HEK293 (cell line): ENCODE data around the gene GFOD1.

Experiments
- ATF2 ChIP-seq: fragments of 450-650 bp; formaldehyde crosslinking; IDR thresholded peaks from 2 replicates; pipeline ENCODE4 v1.5.1; 2016; ENCODE audit warnings: missing biosample characterization, missing genetic modification characterization, low read depth
- BCL11A ChIP-seq: fragments of 450-650 bp; formaldehyde crosslinking; IDR thresholded peaks from 2 replicates; pipeline ENCODE4 v1.5.1; 2016; ENCODE audit warnings: low read depth, missing biosample characterization, missing genetic modification characterization
- GFI1B ChIP-seq: fragments of 450-650 bp; formaldehyde crosslinking; IDR thresholded peaks from 2 replicates; pipeline ENCODE4 v1.5.1; 2016; ENCODE audit warnings: missing biosample characterization, missing genetic modification characterization
- GLI2 ChIP-seq: fragments of 450-650 bp; formaldehyde crosslinking; IDR thresholded peaks from 2 replicates; pipeline ENCODE4; 2017; ENCODE audit warnings: missing biosample characterization, missing genetic modification characterization, low read depth, borderline replicate concordance
- KLF9 ChIP-seq: fragments of 450-650 bp; formaldehyde crosslinking; IDR thresholded peaks from 2 replicates; pipeline ENCODE4 v1.5.1; 2016; ENCODE audit warnings: missing biosample characterization, missing genetic modification characterization, low read depth
- OSR2 ChIP-seq: fragments of 450-650 bp; formaldehyde crosslinking; IDR thresholded peaks from 2 replicates; pipeline ENCODE4 v1.5.1; 2016; ENCODE audit warnings: missing biosample characterization, missing genetic modification characterization
- PRDM4 ChIP-seq: fragments of 450-650 bp; formaldehyde crosslinking; IDR thresholded peaks from 2 replicates; pipeline ENCODE4 v1.5.1; 2017; ENCODE audit warnings: missing biosample characterization, missing genetic modification characterization
- TCF7L2 ChIP-seq: IDR thresholded peaks from 2 replicates; pipeline ENCODE4 v1.6.1; 2011; ENCODE audit warnings: low read depth, mild to moderate bottlenecking, inconsistent platforms, low read length, moderate library complexity, borderline replicate concordance
- TSHZ1 ChIP-seq: fragments of 450-650 bp; formaldehyde crosslinking; IDR thresholded peaks from 2 replicates; pipeline ENCODE4 v1.5.1; 2016; ENCODE audit warnings: missing biosample characterization, missing genetic modification characterization, borderline replicate concordance
- ZBTB48 ChIP-seq: fragments of 450-650 bp; formaldehyde crosslinking; IDR thresholded peaks from 2 replicates; pipeline ENCODE4 v1.5.1; 2016; ENCODE audit warnings: missing biosample characterization, missing genetic modification characterization
- ZEB2 ChIP-seq: fragments of 450-650 bp; formaldehyde crosslinking; IDR thresholded peaks from 2 replicates; pipeline ENCODE4 v1.5.1; 2016; ENCODE audit warnings: missing biosample characterization, missing genetic modification characterization
- ZFHX2 ChIP-seq: fragments of 450-650 bp; formaldehyde crosslinking; conservative IDR thresholded peaks from 2 replicates; pipeline ENCODE4 v1.5.1; 2016; ENCODE audit warnings: missing biosample characterization, missing genetic modification characterization
- ZFP69B ChIP-seq: fragments of 450-650 bp; formaldehyde crosslinking; IDR thresholded peaks from 2 replicates; pipeline ENCODE4 v1.5.1; 2016; ENCODE audit warnings: missing biosample characterization, missing genetic modification characterization
- ZNF140 ChIP-seq: fragments of 450-650 bp; formaldehyde crosslinking; IDR thresholded peaks from 2 replicates; pipeline ENCODE4 v1.5.1; 2016; ENCODE audit warnings: missing biosample characterization, missing genetic modification characterization
- ZNF148 ChIP-seq: fragments of 450-650 bp; formaldehyde crosslinking; IDR thresholded peaks from 2 replicates; pipeline ENCODE4 v1.5.0; 2017; ENCODE audit warnings: missing biosample characterization, missing genetic modification characterization, borderline replicate concordance
- ZNF157 ChIP-seq: fragments of 450-650 bp; formaldehyde crosslinking; IDR thresholded peaks from 2 replicates; pipeline ENCODE4 v1.5.1; 2016; ENCODE audit warnings: missing biosample characterization, missing genetic modification characterization
- ZNF184 ChIP-seq: fragments of 450-650 bp; IDR thresholded peaks from 2 replicates; pipeline ENCODE4 v1.5.1; 2018; ENCODE audit warnings: missing biosample characterization, mild to moderate bottlenecking, missing genetic modification characterization
- ZNF341 ChIP-seq: fragments of 450-650 bp; formaldehyde crosslinking; IDR thresholded peaks from 2 replicates; pipeline ENCODE4; 2016; ENCODE audit warnings: low read depth, missing biosample characterization, missing genetic modification characterization
- ZNF433 ChIP-seq: fragments of 450-650 bp; formaldehyde crosslinking; IDR thresholded peaks from 2 replicates; pipeline ENCODE4 v1.5.1; 2016; ENCODE audit warnings: missing biosample characterization, missing genetic modification characterization, low read depth
- ZNF514 ChIP-seq: fragments of 450-650 bp; formaldehyde crosslinking; IDR thresholded peaks from 2 replicates; pipeline ENCODE4 v1.5.1; 2016; ENCODE audit warnings: missing biosample characterization, missing genetic modification characterization
- ZNF571 ChIP-seq: fragments of 450-650 bp; formaldehyde crosslinking; IDR thresholded peaks from 2 replicates; pipeline ENCODE4 v1.5.0; 2017; ENCODE audit warnings: missing biosample characterization, missing genetic modification characterization
- ZNF623 ChIP-seq: fragments of 450-650 bp; formaldehyde crosslinking; IDR thresholded peaks from 2 replicates; pipeline ENCODE4 v1.5.1; 2016; ENCODE audit warnings: missing biosample characterization, missing genetic modification characterization
- ZNF645 ChIP-seq: fragments of 450-650 bp; formaldehyde crosslinking; IDR thresholded peaks from 2 replicates; pipeline ENCODE4; 2016; ENCODE audit warnings: missing biosample characterization, missing genetic modification characterization
- ZNF670 ChIP-seq: fragments of 450-650 bp; formaldehyde crosslinking; IDR thresholded peaks from 2 replicates; pipeline ENCODE4 v1.5.1; 2016; ENCODE audit warnings: missing biosample characterization, missing genetic modification characterization, low read depth
- ZNF747 ChIP-seq: fragments of 450-650 bp; formaldehyde crosslinking; IDR thresholded peaks from 2 replicates; pipeline ENCODE4 v1.5.1; 2016; ENCODE audit warnings: missing biosample characterization, missing genetic modification characterization
- ZNF843 ChIP-seq: fragments of 450-650 bp; formaldehyde crosslinking; IDR thresholded peaks from 2 replicates; pipeline ENCODE4 v1.5.1; 2016; ENCODE audit warnings: missing biosample characterization, missing genetic modification characterization
- ZSCAN16 ChIP-seq: fragments of 450-650 bp; formaldehyde crosslinking; IDR thresholded peaks from 2 replicates; pipeline ENCODE4 v1.5.1; 2016; ENCODE audit warnings: missing biosample characterization, missing genetic modification characterization
- ZSCAN4 ChIP-seq: fragments of 450-650 bp; formaldehyde crosslinking; IDR thresholded peaks from 2 replicates; pipeline ENCODE4 v1.5.1; 2017; ENCODE audit warnings: missing biosample characterization, missing genetic modification characterization

Gene GFOD1

GRCh38 chr6:13487122-13488014 lies at the start of gene GFOD1 (continued):
- no peak for TF ChIP-seq KLF9 (tag by site-specific recombination)
- TF ChIP-seq ZNF148 (tag by site-specific recombination), result no peak
- TF ChIP-seq ZEB2 (tag by site-specific recombination), result no peak; the same call in none of the 2 replicates
- peak; percentile 33; the same call in 1 of the 2 replicates for TF ChIP-seq PRDM4 (tag by site-specific recombination)
- TF ChIP-seq GLI2 (tag by site-specific recombination), result no peak
- no peak for TF ChIP-seq BCL11A (tag by site-specific recombination)
- TF ChIP-seq ZBTB48 (tag by site-specific recombination), result peak; percentile 93
- no peak for TF ChIP-seq ZNF645 (tag by site-specific recombination)
- TF ChIP-seq ZNF341 (tag by site-specific recombination), result peak; percentile 93
- no peak for TF ChIP-seq ZNF157 (tag by site-specific recombination)
- no peak for TF ChIP-seq ZNF747 (tag by site-specific recombination)
- no peak for TF ChIP-seq ZNF571
- no peak for TF ChIP-seq GFI1B (tag by site-specific recombination)
- no peak for TF ChIP-seq ZNF184 (tag by site-specific recombination)
- TF ChIP-seq ZNF140, result no peak
- no peak for TF ChIP-seq TSHZ1 (tag by site-specific recombination)
- no peak for TF ChIP-seq TCF7L2
- TF ChIP-seq ZNF623 (tag by site-specific recombination), result no peak
- no peak for TF ChIP-seq ATF2 (tag by site-specific recombination)
- TF ChIP-seq ZNF433 (tag by site-specific recombination), result no peak
- no peak for TF ChIP-seq ZNF670
- TF ChIP-seq OSR2, result no peak
- no peak; the same call in 1 of the 2 replicates for TF ChIP-seq ZFHX2 (tag by site-specific recombination)
- no peak for TF ChIP-seq ZNF843 (tag by site-specific recombination)
- TF ChIP-seq ZFP69B (tag by site-specific recombination), result no peak
- TF ChIP-seq ZSCAN4 (tag by site-specific recombination), result no peak
- no peak for TF ChIP-seq ZNF514
- TF ChIP-seq ZSCAN16 (tag by site-specific recombination), result no peak
